GM11168 (cell line): Measurements from ENCODE around the gene STOM.

Experiments used
- in situ Hi-C: fragments of 300-500 bp; cut with MboI; formaldehyde crosslinking; loops from one replicate; pipeline ENCODE4 v1.12.0; 2022; ENCODE audit warnings: low sequenced_read_pairs; ENCODE audit not compliant: unreplicated experiment

The STOM gene

GRCh38 chr9:121323449-121324151 is 46.5 kb downstream of the STOM start:
- in situ Hi-C loops: no loop called here

DNA sequence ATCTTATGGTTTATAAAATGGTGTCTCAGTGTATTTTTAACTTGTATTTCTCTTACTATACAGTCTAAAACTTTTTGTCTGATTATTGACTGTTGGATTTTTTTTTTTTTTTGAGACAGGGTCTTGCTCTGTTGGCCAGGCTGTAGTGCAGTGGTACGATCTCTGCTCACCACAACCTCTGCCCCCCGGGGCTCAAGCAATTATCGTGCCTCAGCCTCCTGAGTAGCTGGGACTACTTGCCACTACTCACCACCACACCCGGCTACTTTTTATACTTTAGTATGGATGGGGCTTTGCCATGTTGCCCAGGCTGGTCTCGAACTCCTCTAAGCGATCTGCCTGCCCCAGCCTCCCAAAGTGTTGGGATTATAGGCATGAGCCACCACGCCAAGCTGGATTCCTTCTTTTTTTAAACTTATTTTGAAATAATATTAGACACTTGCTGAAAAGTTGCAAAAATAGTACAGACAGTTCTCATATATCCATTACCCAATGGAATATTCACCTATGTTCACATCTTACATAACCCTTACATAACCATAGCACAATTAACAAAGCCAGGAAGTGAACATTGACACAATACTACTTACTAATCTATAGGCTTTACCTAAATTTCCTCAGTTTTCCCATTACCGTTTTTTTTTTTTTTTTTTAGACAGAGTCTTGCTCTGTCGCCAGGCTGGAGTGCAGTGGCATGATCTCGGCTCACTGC is 47.2 kb downstream of the STOM start:
- in situ Hi-C loops: no loop called here

- in situ Hi-C loops: no loop called here
Observed at GRCh38 chr9:121322037-121322736, 47.9 kb downstream of the STOM start.

DNA sequence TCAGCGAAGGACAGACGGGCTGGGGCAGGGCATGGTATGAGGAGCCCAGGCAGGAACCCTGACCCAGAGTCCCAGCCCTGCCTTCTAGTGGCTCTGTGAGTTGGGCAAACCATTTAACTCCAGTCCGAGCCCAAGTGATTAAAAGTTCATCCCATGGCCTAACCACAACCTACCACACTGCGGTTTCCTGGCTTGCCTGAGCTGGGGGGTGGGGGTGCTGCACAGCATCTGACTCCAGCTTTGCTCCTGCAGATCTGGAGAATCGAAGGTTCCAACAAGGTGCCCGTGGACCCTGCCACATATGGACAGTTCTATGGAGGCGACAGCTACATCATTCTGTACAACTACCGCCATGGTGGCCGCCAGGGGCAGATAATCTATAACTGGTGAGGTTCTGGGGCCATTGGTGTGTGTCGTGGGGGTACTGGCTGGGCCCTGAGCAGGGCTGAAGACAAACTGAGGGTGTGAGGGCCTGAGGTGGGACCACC is 49.0 kb downstream of the STOM start:
- in situ Hi-C loops: no loop called here

DNA sequence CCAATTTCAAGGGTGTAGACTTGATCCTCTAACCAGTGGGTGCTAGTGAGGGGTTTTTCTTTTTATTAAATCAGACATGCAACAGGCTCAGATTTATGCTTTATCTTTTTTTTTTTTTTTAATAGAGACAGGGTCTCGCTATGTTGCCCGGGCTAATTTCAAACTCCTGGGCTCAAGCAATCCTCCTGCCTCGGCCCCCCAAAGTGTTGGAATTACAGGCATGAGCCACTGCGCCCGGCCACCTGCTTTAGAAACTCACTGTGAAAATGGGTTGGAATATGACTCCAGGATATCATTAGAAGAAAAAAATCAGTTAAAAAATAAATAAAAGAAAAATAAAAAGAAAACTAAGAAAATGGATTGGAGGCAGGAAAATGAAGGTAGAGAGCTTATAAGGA is 50.7 kb downstream of the STOM start:
- in situ Hi-C loops: no loop called here

GRCh38 chr9:121318631-121319382 is 51.2 kb downstream of the STOM start:
- in situ Hi-C loops: no loop called here

DNA sequence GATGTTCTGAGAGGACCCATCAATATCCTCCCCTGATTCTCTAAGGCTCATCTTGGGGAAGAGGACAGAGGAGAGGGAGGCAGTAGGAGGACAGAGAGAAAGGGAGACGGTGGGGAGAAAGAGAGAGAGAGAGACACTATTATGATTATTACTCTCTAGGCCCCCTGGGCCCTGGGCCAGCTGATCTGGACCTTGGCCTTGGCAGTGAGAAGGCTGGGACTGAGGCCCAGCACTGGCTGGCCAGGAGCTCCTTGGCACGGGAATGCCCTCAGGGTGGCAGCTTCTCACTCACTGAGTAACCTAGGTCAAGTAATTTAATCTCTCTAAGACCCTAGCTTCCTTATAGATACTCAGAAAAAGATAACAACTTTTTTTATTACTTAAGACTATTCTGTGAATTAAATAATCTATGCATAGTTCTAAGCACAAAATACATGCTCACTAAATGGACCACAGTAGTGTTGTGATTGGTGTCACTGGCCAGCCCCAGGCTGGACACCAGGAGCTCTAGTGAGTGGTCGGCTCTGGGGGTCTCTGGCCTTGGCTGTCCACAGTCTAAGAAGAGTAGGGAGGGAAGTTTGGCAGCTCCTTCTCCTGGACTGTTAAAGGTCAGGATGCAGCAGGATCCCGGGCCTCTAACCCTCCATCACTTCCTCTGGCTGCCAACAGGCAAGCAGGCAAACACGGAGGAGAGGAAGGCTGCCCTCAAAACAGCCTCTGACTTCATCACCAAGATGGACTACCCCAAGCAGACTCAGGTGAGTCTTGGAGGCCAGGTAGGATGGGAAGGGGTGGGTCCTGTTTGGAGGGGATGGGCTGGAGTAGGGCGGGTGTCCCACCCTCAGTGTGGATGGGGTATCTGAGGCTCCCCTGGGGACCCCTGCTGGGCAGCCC is 52.1 kb downstream of the STOM start:
- in situ Hi-C loops: no loop called here

- in situ Hi-C loops: no loop called here
Observed at GRCh38 chr9:121316852-121317373, 53.1 kb downstream of the STOM start.

DNA sequence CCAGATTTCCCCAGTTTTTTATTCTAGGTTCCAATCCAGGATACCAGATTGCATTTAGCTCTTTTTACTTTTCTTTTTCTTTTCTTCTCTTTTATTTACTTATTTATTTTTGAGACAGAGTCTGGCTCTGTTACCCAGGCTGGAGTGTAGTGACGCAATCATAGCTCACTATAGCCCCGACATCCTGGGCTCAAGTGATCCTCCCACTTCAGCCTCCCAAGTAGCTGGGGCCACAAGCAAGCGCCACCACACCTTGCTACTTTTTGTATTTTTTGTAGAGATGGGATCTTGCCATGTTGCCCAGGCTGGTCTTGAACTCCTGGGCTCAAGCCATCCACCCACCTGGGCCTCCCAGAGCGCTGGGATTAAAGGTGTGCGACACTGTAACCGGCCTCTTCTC is 53.7 kb downstream of the STOM start:
- in situ Hi-C loops: no loop called here

- in situ Hi-C loops: no loop called here
Observed at GRCh38 chr9:121313458-121314152, 56.4 kb downstream of the STOM start.

GRCh38 chr9:121312169-121312568 is 57.9 kb downstream of the STOM start:
- in situ Hi-C loops: no loop called here

DNA sequence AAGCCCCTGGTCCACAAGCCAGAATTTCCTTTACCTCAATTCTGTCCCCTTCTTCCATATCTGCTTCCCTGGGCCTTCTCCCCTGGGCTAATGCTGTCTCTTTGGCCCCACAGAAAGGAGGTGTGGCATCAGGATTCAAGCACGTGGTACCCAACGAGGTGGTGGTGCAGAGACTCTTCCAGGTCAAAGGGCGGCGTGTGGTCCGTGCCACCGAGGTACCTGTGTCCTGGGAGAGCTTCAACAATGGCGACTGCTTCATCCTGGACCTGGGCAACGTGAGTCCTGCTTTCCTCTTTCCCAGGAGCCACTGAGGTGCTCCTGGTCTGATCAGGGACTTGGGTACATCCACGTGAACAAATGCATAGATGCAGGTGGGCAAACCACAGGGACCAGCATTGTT is 59.5 kb downstream of the STOM start:
- in situ Hi-C loops: no loop called here

GRCh38 chr9:121309833-121310425 is 60.1 kb downstream of the STOM start:
- in situ Hi-C loops: no loop called here

- in situ Hi-C loops: no loop called here
Observed at GRCh38 chr9:121309171-121309570, 60.9 kb downstream of the STOM start.

DNA sequence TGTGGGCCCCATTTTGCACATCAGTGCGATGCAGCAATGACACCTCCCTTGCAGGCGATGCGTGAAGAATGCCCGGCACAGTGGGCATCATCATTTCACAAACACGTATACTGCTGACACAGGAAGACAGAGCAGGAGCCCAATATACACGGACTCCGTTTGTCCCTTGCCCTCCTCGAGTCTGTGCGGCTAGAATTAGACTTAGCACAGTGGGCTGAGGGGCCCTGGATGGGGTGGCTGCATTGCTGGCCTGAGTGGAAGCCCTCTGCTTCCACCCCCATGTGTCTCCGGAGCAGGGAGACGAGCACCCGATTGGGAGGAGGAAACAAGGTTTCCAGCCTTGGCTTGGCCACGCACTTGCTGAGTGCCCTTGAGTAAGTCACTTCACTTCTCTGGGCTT is 61.3 kb downstream of the STOM start:
- in situ Hi-C loops: no loop called here

GRCh38 chr9:121307976-121308375 is 62.1 kb downstream of the STOM start:
- in situ Hi-C loops: no loop called here

DNA sequence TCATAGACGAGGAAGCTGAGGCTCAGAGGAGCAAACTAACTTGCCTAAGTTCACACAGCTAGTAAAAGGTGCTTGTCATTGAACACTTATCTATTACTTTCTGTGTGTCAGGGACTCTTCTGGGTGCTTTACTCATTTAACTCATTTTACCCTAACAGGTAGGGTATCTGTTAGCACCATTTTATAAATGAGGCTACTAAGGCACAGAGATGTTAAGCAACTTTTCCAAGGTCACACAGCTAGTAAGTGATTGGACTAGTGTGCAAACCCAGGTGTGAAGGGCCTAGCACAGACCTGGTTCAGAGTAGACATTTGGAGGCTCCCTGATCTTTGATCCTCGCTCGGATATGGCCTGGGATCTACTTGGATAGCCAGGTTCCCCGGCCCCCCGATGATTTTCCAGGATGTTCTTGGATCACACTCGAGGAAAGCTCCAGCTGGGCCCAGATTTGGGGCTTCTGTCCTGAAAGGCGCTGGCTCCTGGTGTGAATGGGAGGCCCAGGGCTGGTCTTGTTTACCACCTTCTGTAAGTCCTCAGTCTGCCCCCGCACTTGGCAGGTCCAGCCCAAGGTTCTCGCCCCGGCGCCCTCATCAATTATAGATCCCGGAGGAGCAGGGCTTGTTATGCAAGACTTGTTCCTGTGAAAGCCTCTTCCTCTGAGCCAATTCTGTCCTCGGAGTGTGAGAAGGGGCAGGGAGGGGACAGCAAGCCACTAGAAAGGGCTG is 64.6 kb downstream of the STOM start:
- in situ Hi-C loops: no loop called here

DNA sequence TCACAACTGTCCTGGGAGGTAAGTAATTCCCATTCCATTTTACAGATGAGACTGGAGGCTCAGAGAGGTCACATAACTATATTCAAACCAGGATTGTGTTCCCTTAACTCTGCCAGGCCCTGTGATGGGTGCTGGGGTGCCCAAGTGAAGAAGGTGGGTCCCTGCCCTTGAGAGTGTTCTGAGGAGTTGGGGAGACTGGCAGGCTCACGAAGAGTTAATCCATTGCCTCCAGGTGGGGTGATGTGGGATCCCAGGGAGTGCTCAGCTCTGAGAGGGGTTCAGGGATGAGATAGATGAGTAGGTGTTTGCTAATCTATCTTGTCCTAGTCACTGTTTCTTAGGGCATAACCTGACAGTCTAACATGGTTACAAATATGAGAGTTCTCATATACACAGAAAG is 65.3 kb downstream of the STOM start:
- in situ Hi-C loops: no loop called here
